ENCODE data around the gene PWP2.
"Not testable (repeated sequence)": the region's sequence is repeated elsewhere in the genome, so short reads cannot be mapped to it uniquely, and the experiment has no call there.

PWP2 gene

DNA sequence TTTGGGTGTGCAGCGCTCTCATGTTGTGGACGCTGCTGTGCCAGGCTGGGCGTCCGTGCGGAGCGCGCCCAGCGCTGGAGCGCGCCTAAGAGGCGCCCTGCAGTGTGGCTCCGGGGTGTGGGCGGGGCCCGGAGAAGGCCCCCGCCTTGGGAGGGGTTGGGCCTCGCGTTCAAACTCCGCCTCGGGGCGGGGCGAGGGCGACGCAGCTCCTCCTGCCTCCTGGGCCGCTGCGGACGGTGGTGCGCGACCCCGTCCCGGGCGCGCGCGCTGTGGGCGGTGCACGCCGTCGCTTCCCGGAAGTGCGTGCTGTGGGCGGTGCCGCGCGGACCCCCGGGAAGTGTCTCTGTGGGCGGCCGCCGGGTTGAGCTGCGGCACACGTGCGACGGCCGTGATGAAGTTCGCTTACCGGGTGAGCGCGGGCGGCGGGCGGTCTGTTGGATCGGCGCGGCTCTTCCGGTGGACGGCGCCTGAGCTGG is at the start of gene PWP2:
Gene PWP2 (plus strand): TSS at position 374 of the 476 bp plus-strand sequence. CDS start 18 bp downstream, at position 392.
- not testable (repeated sequence) for H3K27me3 ChIP-seq; H3K27ac ChIP-seq; H3K4me1 ChIP-seq; H3K36me3 ChIP-seq; H3K4me2 ChIP-seq; H3K9me3 ChIP-seq (replicated peaks in 1 of 11); H4K20me1 ChIP-seq
- H3K9ac ChIP-seq, result peak within 1 kb of the TSS in 1 of 11 experiments; percentile 58; a peak in 2 of 22 replicates
- H3K4me3 ChIP-seq, result peak within 1 kb of the TSS in 9 of 10 experiments; percentile 37 to 61 (median 51); a peak in 13 of 20 replicates

DNA sequence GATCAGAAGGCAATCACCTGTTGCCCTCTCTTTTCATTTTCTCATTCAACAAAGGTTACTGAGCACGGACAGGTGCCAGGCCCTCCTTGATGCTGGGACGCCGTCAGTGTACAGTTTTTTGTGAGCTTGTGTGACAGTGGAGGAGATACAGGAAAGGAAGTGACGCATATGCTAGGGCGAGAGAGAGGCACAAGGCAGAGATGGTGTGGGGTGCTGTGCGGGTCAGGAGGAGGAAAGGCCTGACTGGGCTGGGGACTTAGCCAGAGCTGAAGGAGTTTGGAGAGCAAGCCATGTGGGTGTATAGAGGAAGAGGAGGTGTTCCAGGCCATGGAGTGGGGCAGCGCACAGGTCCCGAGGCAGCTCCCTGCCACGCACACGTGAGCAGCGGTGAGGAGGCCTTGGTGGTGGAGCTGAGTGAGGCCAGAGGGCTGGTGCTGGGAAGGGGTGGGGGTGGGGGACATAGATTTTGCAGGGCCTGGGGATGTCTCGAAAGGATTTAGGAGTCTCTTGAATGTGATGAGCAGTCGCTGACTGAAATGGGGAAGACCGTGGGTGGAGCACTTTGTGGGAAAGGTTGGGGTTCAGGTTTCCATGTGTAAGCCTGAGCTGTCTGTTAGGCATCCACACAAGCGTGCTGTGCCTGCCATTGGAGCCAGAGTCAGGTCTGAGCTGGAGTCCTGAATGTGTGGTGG is 49.1 kb upstream of the PWP2 start:
- H3K9ac ChIP-seq, result no peak overlapping the region
- H4K20me1 ChIP-seq, result peaks cover 23 to 88% (median 61%) of the 10 kb centered on the region in 11 experiments; a peak in 21 of 22 replicates
- H3K27me3 ChIP-seq, result no peaks in the 10 kb centered on the region
- H3K4me1 ChIP-seq, result peaks cover 0 to 15% (median 1%) of the 10 kb centered on the region in 10 experiments; a peak in 9 of 20 replicates
- H3K27ac ChIP-seq, result no peak overlapping the region
- H3K9me3 ChIP-seq (replicated peaks in 1 of 11), result no peaks in the 10 kb centered on the region
- no peak overlapping the region for H3K4me2 ChIP-seq
- H3K36me3 ChIP-seq, result peaks cover 87 to 99% (median 90%) of the 10 kb centered on the region in 11 experiments
- TF ChIP-seq Cebpa-rat (IDR thresholded peaks at IDR 0.05), result no peak
- H3K4me3 ChIP-seq, result no peak overlapping the region

DNA sequence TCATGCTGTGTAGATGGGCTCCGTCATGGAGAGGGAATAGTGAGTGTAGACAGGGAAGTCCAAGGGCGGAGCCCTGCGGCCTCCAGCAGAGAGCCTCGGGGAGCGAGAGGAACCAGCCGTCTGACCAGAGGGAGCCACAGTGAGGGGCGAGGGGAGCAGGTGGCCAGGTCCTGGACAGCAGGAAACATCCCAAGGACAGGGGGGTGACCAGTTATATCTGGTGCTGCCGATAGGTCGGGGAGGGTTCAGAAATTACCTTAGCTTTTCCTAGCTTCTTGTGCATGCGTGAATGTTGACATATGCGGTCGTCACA is 48.6 kb upstream of the PWP2 start:
- Histone ChIP-seq H3K27ac (no peak overlapping the region), H3K4me2 (no peak overlapping the region), H3K27me3 (no peaks in the 10 kb centered on the region), H3K4me1 (peaks cover 0 to 13% (median 0%) of the 10 kb centered on the region in 10 experiments; a peak in 6 of 20 replicates), H4K20me1 (peaks cover 19 to 89% (median 61%) of the 10 kb centered on the region in 11 experiments; a peak in 21 of 22 replicates), H3K9me3 (replicated peaks in 1 of 11) (no peaks in the 10 kb centered on the region), H3K9ac (no peak overlapping the region), H3K4me3 (no peak overlapping the region), H3K36me3 (peaks cover 89 to 99% (median 91%) of the 10 kb centered on the region in 11 experiments)
- no peak for TF ChIP-seq Cebpa-rat (IDR thresholded peaks at IDR 0.05)

DNA sequence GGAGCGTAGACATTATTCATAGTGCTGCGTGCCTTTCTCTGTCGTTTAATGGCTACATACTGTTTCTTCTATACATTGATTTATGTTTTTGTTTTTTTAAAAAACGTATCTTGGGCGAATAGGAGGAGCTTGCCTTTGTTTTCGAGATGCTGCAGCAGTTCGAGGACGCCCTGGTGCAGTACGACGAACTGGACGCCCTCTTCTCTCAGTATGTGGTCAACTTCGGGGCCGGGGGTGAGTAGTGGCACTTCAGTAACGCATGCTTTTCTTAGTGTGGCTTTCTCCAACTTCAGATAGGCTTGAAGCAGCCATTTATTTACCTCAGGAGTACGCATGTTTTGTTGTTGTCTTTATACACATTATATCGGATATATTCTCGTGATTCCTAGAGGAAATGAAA is 48.2 kb upstream of the PWP2 start:
- Histone ChIP-seq H3K4me2 (no peak overlapping the region), H3K9me3 (replicated peaks in 1 of 11) (no peaks in the 10 kb centered on the region), H3K27ac (no peak overlapping the region), H3K9ac (no peak overlapping the region), H3K4me1 (peaks cover 0 to 11% (median 0%) of the 10 kb centered on the region in 10 experiments; a peak in 6 of 20 replicates), H3K27me3 (no peaks in the 10 kb centered on the region), H3K4me3 (no peak overlapping the region), H3K36me3 (peaks cover 88 to 99% (median 91%) of the 10 kb centered on the region in 11 experiments), H4K20me1 (peaks cover 16 to 89% (median 59%) of the 10 kb centered on the region in 11 experiments; a peak in 21 of 22 replicates)
- TF ChIP-seq Cebpa-rat (IDR thresholded peaks at IDR 0.05), result no peak

DNA sequence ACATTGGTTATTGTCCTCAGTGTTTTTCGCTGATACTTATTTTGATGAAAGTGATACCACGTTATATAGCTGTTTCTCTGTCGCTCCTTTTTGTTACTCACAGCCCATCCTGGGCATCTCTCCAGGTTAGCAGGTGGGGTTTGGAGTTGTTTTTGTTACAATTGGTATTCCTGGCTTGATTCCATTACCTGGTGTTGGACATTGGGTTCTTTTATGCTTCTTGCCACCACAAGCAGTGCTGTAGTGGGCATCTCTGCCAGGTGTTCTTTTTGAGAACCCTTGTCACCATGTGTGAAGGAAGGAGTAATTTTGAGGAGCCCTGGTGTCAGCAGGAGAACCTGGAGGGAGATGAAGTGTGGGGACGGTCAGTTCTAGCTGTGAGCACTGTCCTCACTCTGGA is 47.5 kb upstream of the PWP2 start:
- H3K27ac ChIP-seq, result no peak overlapping the region
- no peak overlapping the region for H3K4me2 ChIP-seq
- no peak overlapping the region for H3K4me3 ChIP-seq
- peaks cover 9 to 90% (median 54%) of the 10 kb centered on the region in 11 experiments; a peak in 20 of 22 replicates for H4K20me1 ChIP-seq
- no peak for TF ChIP-seq Cebpa-rat (IDR thresholded peaks at IDR 0.05)
- H3K27me3 ChIP-seq, result no peaks in the 10 kb centered on the region
- H3K36me3 ChIP-seq, result peaks cover 87 to 100% (median 91%) of the 10 kb centered on the region in 11 experiments
- H3K9ac ChIP-seq, result no peak overlapping the region
- no peaks in the 10 kb centered on the region for H3K9me3 ChIP-seq (replicated peaks in 1 of 11)
- peaks cover under 1 to 10% (median 3%) of the 10 kb centered on the region in 10 experiments for H3K4me1 ChIP-seq

DNA sequence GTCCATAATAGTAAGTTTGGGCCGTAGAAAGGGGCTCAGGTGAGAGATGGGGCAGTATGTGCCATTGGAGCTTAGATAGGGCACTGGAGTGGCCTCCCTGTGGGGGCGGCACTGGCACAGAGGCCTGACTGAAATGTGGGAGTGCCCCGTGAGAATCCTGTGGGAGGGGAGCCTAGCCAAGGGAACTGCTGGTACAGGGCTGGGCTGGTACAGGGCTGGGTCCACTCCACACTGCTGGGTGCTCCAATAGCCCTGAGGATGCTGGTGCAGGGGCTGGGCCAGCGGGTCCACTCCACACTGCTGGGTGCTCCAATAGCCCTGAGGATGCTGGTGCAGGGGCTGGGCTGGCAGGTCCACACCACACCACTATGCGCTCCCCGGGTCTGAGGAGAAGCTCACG is 44.8 kb upstream of the PWP2 start:
- Histone ChIP-seq H3K4me2 (no peak overlapping the region), H3K4me3 (no peak overlapping the region), H3K27ac (no peak overlapping the region; a peak in 1 of 22 replicates), H3K36me3 (peaks cover 74 to 98% (median 85%) of the 10 kb centered on the region in 11 experiments), H3K27me3 (no peaks in the 10 kb centered on the region), H3K4me1 (peaks cover 15 to 24% (median 20%) of the 10 kb centered on the region in 10 experiments), H3K9ac (no peak overlapping the region), H4K20me1 (peaks cover 19 to 92% (median 60%) of the 10 kb centered on the region in 11 experiments; a peak in 20 of 22 replicates), H3K9me3 (replicated peaks in 1 of 11) (no peaks in the 10 kb centered on the region)
- no peak for TF ChIP-seq Cebpa-rat (IDR thresholded peaks at IDR 0.05)

DNA sequence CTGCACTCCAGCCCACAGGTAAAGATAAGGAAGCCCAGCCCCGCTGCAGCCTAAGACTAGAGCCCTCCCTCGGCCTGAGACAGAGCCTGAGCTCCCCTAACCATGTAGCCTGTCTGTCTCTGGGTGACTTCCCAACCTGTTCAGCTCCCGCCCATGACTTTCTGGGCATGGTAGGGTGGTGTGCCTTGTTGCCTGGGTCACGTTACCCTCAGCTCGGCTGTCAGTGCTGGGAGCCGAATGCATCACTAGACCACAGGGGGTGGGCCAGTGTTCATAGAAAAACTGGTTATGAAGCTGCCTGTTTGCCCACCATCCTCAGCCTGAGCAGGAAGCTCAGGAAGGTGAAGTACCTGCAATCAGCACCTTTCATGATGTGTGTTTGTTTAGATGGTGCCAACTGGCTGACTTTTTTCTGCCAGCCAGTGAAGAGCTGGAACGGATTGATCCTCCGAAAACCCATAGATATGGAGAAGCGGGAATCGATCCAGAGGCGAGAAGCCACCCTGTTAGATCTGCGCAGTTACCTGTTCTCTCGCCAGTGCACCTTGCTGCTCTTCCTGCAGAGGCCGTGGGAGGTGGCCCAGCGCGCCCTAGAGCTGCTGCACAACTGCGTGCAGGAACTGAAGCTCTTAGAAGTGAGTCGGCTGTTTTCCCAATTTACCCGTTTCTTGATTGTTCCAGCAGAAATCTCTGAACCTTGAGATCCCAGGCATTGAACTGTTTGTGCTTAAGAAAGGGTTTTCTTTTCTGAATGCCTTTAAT is 43.9 kb upstream of the PWP2 start:
- H3K9me3 ChIP-seq (replicated peaks in 1 of 11), result no peaks in the 10 kb centered on the region
- peak overlapping the region in 1 of 11 experiments; percentile 0; a peak in 1 of 22 replicates for H3K27ac ChIP-seq
- no peak overlapping the region for H3K9ac ChIP-seq
- no peaks in the 10 kb centered on the region for H3K27me3 ChIP-seq
- H3K4me2 ChIP-seq, result no peak overlapping the region
- H3K4me1 ChIP-seq, result peaks cover 15 to 24% (median 20%) of the 10 kb centered on the region in 10 experiments
- H4K20me1 ChIP-seq, result peaks cover 16 to 92% (median 55%) of the 10 kb centered on the region in 11 experiments; a peak in 20 of 22 replicates
- no peak for TF ChIP-seq Cebpa-rat (IDR thresholded peaks at IDR 0.05)
- no peak overlapping the region for H3K4me3 ChIP-seq
- peaks cover 77 to 98% (median 82%) of the 10 kb centered on the region in 11 experiments for H3K36me3 ChIP-seq

DNA sequence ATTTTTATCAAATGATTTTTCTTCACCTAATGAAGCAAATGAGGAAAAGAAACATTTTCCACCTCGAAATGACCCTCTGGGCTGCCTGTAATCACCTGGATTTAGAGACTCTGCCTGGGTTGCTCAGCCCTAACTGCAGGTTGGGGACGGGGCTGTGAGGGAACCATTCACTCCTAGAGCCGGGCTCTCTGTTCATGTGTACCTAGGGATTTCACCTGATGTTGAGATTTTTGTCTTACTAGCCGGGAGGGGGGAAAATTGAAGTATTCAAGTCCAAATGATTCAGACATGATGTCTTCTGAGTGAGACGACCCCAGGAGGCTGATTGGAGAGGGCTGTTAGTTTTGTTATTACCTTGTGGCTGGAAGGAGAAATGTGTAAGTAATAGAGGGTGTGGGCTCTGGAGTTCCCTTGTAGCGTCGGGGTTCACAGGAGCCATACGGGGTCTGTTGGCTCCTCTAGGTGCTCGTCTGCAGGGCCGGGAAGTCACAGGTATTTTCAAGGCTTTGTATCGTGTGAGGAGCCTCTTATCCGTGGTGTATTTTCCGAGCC is 42.3 kb upstream of the PWP2 start:
- TF ChIP-seq Cebpa-rat (IDR thresholded peaks at IDR 0.05), result no peak
- Histone ChIP-seq H4K20me1 (peaks cover 16 to 92% (median 54%) of the 10 kb centered on the region in 11 experiments; a peak in 20 of 22 replicates), H3K4me3 (no peak overlapping the region), H3K4me1 (peaks cover 15 to 24% (median 20%) of the 10 kb centered on the region in 10 experiments), H3K9me3 (replicated peaks in 1 of 11) (no peaks in the 10 kb centered on the region), H3K36me3 (peaks cover 79 to 98% (median 83%) of the 10 kb centered on the region in 11 experiments), H3K4me2 (peak overlapping the region; percentile 59 to 79 (median 69)), H3K27me3 (no peaks in the 10 kb centered on the region), H3K27ac (peak overlapping the region in 8 of 11 experiments; percentile 7 to 76 (median 46); a peak in 12 of 22 replicates), H3K9ac (peak overlapping the region in 3 of 11 experiments; percentile 7 to 58 (median 14); a peak in 1 of 22 replicates)
